ENCODE results near the gene PATZ1.

PATZ1 gene

GRCh38 chr22:31341386-31342088, 4.6 kb downstream of the PATZ1 start:
- TF ChIP-seq ZFX (IDR thresholded peaks at IDR 0.05; ENCODE audit: borderline replicate concordance) (no peak), CTCF (IDR thresholded peaks at IDR 0.05) (no peak)
- peak overlapping the region; percentile 100; the same call in 1 of the 2 replicates for H3K27ac ChIP-seq

- H3K27ac ChIP-seq, result no peak overlapping the region
- TF ChIP-seq CTCF (IDR thresholded peaks at IDR 0.05) (no peak), ZFX (IDR thresholded peaks at IDR 0.05; ENCODE audit: borderline replicate concordance) (no peak)
Measured at GRCh38 chr22:31340765-31341247, 5.3 kb downstream of the PATZ1 start.

- no peak overlapping the region for H3K27ac ChIP-seq
- TF ChIP-seq ZFX (IDR thresholded peaks at IDR 0.05; ENCODE audit: borderline replicate concordance) (no peak), CTCF (IDR thresholded peaks at IDR 0.05) (no peak)
Measured at GRCh38 chr22:31340360-31340759, 5.8 kb downstream of the PATZ1 start.

- H3K27ac ChIP-seq, result no peak overlapping the region
- no peak for TF ChIP-seq CTCF (IDR thresholded peaks at IDR 0.05)
Measured at GRCh38 chr22:31339148-31339832, 6.9 kb downstream of the PATZ1 start.

GRCh38 chr22:31337178-31337577, 9.0 kb downstream of the PATZ1 start:
- H3K27ac ChIP-seq, result no peak overlapping the region

GRCh38 chr22:31334329-31334728, 11.8 kb downstream of the PATZ1 start:
- no peak overlapping the region for H3K27ac ChIP-seq
- TF ChIP-seq CTCF (IDR thresholded peaks at IDR 0.05) (no peak), ZFX (IDR thresholded peaks at IDR 0.05; ENCODE audit: borderline replicate concordance) (no peak)

More at GRCh38 chr22:31337178-31337577, 9.0 kb downstream of the PATZ1 start:
- TF ChIP-seq CTCF (IDR thresholded peaks at IDR 0.05) (no peak), ZFX (IDR thresholded peaks at IDR 0.05; ENCODE audit: borderline replicate concordance) (no peak)

- TF ChIP-seq CTCF (IDR thresholded peaks at IDR 0.05) (no peak), ZFX (IDR thresholded peaks at IDR 0.05; ENCODE audit: borderline replicate concordance) (no peak)
- H3K27ac ChIP-seq, result no peak overlapping the region
Measured at GRCh38 chr22:31333641-31334040, 12.5 kb downstream of the PATZ1 start.

All from 22Rv1 (cell line).